Loucy (cell line): ENCODE measurements around the gene ADD1.

Source experiments
- CTCF ChIP-seq: fragments of 200-600 bp; sonication (generic); conservative IDR thresholded peaks from 2 replicates; pipeline ENCODE4 v1.5.1; 2014; ENCODE audit warnings: mild to moderate bottlenecking, antibody characterized with exemption, low read length
- EZH2phosphoT487 ChIP-seq: fragments of 200-600 bp; IDR thresholded peaks from 2 replicates; pipeline ENCODE4 v1.6.1; 2018; ENCODE audit warnings: antibody characterized with exemption, mild to moderate bottlenecking, moderate library complexity, borderline replicate concordance

DNA sequence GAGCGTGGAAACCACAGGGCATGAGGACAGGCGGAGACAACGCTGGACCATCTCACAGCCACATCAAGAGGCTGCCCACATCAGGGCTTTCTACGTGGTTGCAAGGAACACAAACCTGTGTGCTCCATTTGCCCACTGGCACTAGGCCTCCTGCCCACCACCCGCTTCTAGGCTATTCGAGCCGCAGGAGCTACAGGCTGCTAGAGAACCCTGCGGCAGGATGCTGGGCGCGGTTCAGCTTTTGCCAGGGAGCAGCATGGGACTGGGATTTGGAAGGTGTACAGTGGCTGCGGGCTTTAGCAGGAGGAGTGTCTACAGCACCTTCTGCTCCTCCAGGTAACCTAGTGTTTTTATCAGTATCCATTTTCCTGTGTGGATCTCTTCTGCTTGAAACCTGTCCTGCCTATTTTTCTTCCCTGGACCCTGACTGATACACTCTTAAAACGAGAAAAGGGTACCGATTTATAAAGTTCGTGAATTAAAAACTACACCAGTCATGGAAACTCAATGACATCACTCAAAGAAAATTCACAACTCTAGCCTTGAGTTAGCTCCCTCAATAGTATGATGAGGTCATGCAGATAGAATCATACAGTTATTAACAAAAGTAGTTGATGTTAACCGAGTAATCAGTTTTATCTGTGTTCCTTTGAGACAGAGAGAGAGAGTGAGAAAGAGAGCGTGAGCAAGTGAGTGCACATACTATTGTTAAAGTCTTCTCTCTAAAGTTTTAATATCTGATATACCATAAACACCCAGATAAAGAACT is 106.8 kb downstream of the ADD1 start:
- TF ChIP-seq EZH2phosphoT487 = no peak
- TF ChIP-seq CTCF = no peak
